HEK293 (cell line): Measurements from ENCODE around the gene PKP4.

ENCODE experiments used
- CTCF ChIA-PET: fragments of 350-600 bp; formaldehyde crosslinking; extraction: SDS; loops from one replicate; lab custom pipeline; 2021; ENCODE audit warnings: antibody characterized with exemption; lab: Yijun Ruan, JAX
- POLR2A ChIA-PET: fragments of 300-600 bp; formaldehyde crosslinking; extraction: SDS; loops from one replicate; lab custom pipeline; 2020; ENCODE audit warnings: antibody characterized with exemption, inconsistent platforms; lab: Yijun Ruan, JAX
- H3K27ac ChIP-seq: fragments of 200-500 bp; sonication (Bioruptor generic); 2 replicates; pipeline ENCODE4 v1.5.1; 2014; ENCODE audit warnings: low read depth, low read length, control low read depth, inconsistent platforms; ENCODE audit errors: extremely low read depth
- H3K36me3 ChIP-seq, 2 experiments: fragments of 200-500 bp in 1 of 2; sonication (Bioruptor generic) in 1 of 2; 1 replicate in 1 of 2; 2 replicates in 1 of 2; pipeline ENCODE4 v1.5.1; 2014 to 2017; ENCODE audit warnings: inconsistent platforms in 2 of 2, low read length in 2 of 2; ENCODE audit not compliant: control insufficient read depth in 2 of 2, insufficient read depth in 1 of 2
- H3K4me1 ChIP-seq: fragments of 200-500 bp; sonication (Bioruptor generic); 2 replicates; pipeline ENCODE4 v1.5.1; 2014; ENCODE audit warnings: mild to moderate bottlenecking, low read length, inconsistent platforms; ENCODE audit not compliant: control insufficient read depth, insufficient read depth
- H3K4me3 ChIP-seq: 2 replicates; pipeline ENCODE4 v1.5.1; 2011; ENCODE audit warnings: low read depth, mild to moderate bottlenecking, control low read depth, low read length, moderate library complexity
- H3K9me3 ChIP-seq: fragments of 200-500 bp; sonication (Bioruptor generic); 2 replicates; pipeline ENCODE4 v1.5.1; 2014; ENCODE audit warnings: low read depth, low read length, inconsistent platforms; ENCODE audit not compliant: control insufficient read depth, insufficient read depth
- SCRT2 ChIP-seq: fragments of 450-650 bp; formaldehyde crosslinking; IDR thresholded peaks from 2 replicates; pipeline ENCODE4 v1.5.1; 2016; ENCODE audit warnings: missing biosample characterization, missing genetic modification characterization
- ZIC2 ChIP-seq: fragments of 450-650 bp; formaldehyde crosslinking; IDR thresholded peaks from 2 replicates; pipeline ENCODE4 v1.5.1; 2016; ENCODE audit warnings: missing biosample characterization, missing genetic modification characterization
- ZNF174 ChIP-seq: fragments of 450-650 bp; formaldehyde crosslinking; IDR thresholded peaks from 2 replicates; pipeline ENCODE4 v1.5.0; 2017; ENCODE audit warnings: missing biosample characterization, mild to moderate bottlenecking, missing genetic modification characterization
- ZNF341 ChIP-seq: fragments of 450-650 bp; formaldehyde crosslinking; IDR thresholded peaks from 2 replicates; pipeline ENCODE4; 2016; ENCODE audit warnings: low read depth, missing biosample characterization, missing genetic modification characterization
- TF ChIP-seq, protein P1 (sequence below): fragments of 450-650 bp; formaldehyde crosslinking; IDR thresholded peaks from 2 replicates; pipeline ENCODE4 v1.5.1; 2016; ENCODE audit warnings: missing biosample characterization, missing genetic modification characterization, low read depth
- TF ChIP-seq, protein P2 (sequence below): fragments of 450-650 bp; formaldehyde crosslinking; IDR thresholded peaks from 2 replicates; pipeline ENCODE4 v1.5.1; 2016; ENCODE audit warnings: missing biosample characterization, missing genetic modification characterization
- TF ChIP-seq, protein P3 (sequence below): fragments of 450-650 bp; formaldehyde crosslinking; IDR thresholded peaks from 2 replicates; pipeline ENCODE4 v1.5.0; 2017; ENCODE audit warnings: missing biosample characterization, missing genetic modification characterization, borderline replicate concordance
- TF ChIP-seq, protein P4 (sequence below): fragments of 450-650 bp; formaldehyde crosslinking; IDR thresholded peaks from 2 replicates; pipeline ENCODE4 v1.5.1; 2016; ENCODE audit warnings: missing biosample characterization, missing genetic modification characterization
- TF ChIP-seq, protein P5 (sequence below): fragments of 450-650 bp; formaldehyde crosslinking; IDR thresholded peaks from 2 replicates; pipeline ENCODE4 v1.5.1; 2017; ENCODE audit warnings: missing biosample characterization, missing genetic modification characterization
- TF ChIP-seq, protein P6 (sequence below): fragments of 450-650 bp; formaldehyde crosslinking; IDR thresholded peaks from 2 replicates; pipeline ENCODE4 v1.5.1; 2017; ENCODE audit warnings: missing biosample characterization, missing genetic modification characterization

PKP4 gene

DNA sequence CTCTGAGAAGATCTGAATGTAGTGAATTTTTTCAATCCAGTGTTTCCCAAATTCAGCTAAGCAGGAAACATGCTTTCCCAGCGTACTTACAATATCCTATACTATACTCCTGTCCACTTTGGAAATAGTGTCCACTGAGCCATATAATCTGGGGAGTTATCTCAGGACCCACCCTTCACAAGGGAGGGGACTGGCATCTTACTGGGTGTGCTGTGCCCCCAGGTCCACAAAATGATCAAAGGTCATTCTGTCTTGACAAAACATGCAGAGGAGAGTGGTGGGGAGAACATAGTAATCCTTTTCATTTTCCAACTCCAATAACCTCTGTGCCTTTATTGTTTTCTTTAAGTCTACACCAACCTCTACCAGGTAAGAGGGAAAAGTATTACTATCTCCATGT is 258.6 kb downstream of the PKP4 start (continued):
- TF ChIP-seq, protein P1, sequence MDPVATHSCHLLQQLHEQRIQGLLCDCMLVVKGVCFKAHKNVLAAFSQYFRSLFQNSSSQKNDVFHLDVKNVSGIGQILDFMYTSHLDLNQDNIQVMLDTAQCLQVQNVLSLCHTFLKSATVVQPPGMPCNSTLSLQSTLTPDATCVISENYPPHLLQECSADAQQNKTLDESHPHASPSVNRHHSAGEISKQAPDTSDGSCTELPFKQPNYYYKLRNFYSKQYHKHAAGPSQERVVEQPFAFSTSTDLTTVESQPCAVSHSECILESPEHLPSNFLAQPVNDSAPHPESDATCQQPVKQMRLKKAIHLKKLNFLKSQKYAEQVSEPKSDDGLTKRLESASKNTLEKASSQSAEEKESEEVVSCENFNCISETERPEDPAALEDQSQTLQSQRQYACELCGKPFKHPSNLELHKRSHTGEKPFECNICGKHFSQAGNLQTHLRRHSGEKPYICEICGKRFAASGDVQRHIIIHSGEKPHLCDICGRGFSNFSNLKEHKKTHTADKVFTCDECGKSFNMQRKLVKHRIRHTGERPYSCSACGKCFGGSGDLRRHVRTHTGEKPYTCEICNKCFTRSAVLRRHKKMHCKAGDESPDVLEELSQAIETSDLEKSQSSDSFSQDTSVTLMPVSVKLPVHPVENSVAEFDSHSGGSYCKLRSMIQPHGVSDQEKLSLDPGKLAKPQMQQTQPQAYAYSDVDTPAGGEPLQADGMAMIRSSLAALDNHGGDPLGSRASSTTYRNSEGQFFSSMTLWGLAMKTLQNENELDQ (tag by site-specific recombination) = no peak
- TF ChIP-seq ZNF174 = no peak
- TF ChIP-seq, protein P2, sequence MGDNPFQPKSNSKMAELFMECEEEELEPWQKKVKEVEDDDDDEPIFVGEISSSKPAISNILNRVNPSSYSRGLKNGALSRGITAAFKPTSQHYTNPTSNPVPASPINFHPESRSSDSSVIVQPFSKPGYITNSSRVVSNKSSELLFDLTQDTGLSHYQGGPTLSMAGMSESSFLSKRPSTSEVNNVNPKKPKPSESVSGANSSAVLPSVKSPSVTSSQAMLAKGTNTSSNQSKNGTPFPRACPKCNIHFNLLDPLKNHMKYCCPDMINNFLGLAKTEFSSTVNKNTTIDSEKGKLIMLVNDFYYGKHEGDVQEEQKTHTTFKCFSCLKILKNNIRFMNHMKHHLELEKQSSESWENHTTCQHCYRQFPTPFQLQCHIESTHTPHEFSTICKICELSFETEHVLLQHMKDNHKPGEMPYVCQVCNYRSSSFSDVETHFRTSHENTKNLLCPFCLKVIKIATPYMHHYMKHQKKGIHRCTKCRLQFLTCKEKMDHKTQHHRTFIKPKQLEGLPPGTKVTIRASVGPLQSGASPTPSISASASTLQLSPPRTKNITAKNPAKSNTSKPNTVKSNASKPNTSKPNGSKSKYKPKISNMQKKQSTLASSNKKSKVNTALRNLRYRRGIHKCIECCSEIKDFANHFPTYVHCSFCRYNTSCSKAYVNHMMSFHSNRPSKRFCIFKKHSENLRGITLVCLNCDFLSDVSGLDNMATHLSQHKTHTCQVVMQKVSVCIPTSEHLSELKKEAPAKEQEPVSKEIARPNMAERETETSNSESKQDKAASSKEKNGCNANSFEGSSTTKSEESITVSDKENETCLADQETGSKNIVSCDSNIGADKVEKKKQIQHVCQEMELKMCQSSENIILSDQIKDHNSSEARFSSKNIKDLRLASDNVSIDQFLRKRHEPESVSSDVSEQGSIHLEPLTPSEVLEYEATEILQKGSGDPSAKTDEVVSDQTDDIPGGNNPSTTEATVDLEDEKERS = no peak

DNA sequence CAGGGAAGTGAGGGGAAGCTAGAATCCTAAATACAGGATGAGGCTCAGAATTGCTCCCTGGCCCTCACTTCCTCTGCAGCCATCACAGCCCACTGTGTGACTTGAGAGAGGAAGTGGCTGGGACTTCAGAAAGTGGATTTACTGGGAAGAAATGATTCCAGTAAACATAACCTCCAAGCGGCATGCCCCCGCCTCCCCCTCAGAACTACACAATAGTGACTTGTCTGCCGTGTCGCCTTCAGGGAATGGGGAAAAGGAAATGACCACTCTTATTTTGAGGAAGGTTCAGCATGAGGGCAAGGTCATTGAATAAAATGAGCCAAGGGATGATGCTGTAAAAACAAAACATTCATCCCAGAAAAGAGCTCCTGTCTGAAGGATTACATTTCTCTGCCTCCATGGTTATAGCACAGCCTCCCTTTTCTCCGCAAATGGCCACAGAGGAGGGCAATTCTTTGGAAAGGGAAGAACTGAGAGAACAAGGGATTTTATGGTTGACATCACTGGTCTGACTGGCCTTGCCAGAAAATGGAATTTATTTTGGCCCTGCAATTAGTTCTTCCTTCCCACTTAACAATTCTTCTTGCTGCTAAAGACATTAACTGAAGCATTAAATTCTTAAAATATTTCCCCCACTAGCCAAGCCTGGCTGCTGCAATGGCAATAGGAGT is 259.5 kb downstream of the PKP4 start:
- ChIA-PET CTCF (no interaction called here), POLR2A (no interaction called here)
- Histone ChIP-seq H3K9me3 (no peaks in the 10 kb centered on the region), H3K27ac (no peak overlapping the region), H3K4me1 (no peaks in the 10 kb centered on the region), H3K36me3 (no peaks in the 10 kb centered on the region), H3K4me3 (no peak overlapping the region)
- TF ChIP-seq, protein P3, sequence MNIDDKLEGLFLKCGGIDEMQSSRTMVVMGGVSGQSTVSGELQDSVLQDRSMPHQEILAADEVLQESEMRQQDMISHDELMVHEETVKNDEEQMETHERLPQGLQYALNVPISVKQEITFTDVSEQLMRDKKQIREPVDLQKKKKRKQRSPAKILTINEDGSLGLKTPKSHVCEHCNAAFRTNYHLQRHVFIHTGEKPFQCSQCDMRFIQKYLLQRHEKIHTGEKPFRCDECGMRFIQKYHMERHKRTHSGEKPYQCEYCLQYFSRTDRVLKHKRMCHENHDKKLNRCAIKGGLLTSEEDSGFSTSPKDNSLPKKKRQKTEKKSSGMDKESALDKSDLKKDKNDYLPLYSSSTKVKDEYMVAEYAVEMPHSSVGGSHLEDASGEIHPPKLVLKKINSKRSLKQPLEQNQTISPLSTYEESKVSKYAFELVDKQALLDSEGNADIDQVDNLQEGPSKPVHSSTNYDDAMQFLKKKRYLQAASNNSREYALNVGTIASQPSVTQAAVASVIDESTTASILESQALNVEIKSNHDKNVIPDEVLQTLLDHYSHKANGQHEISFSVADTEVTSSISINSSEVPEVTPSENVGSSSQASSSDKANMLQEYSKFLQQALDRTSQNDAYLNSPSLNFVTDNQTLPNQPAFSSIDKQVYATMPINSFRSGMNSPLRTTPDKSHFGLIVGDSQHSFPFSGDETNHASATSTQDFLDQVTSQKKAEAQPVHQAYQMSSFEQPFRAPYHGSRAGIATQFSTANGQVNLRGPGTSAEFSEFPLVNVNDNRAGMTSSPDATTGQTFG (tag by site-specific recombination) = no peak
- TF ChIP-seq ZIC2 (tag by site-specific recombination) = no peak
- TF ChIP-seq, protein P4, sequence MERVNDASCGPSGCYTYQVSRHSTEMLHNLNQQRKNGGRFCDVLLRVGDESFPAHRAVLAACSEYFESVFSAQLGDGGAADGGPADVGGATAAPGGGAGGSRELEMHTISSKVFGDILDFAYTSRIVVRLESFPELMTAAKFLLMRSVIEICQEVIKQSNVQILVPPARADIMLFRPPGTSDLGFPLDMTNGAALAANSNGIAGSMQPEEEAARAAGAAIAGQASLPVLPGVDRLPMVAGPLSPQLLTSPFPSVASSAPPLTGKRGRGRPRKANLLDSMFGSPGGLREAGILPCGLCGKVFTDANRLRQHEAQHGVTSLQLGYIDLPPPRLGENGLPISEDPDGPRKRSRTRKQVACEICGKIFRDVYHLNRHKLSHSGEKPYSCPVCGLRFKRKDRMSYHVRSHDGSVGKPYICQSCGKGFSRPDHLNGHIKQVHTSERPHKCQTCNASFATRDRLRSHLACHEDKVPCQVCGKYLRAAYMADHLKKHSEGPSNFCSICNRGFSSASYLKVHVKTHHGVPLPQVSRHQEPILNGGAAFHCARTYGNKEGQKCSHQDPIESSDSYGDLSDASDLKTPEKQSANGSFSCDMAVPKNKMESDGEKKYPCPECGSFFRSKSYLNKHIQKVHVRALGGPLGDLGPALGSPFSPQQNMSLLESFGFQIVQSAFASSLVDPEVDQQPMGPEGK (tag by site-specific recombination) = no peak
- no peak for TF ChIP-seq ZNF341
- TF ChIP-seq SCRT2 (tag by site-specific recombination) = no peak
- TF ChIP-seq, protein P5, sequence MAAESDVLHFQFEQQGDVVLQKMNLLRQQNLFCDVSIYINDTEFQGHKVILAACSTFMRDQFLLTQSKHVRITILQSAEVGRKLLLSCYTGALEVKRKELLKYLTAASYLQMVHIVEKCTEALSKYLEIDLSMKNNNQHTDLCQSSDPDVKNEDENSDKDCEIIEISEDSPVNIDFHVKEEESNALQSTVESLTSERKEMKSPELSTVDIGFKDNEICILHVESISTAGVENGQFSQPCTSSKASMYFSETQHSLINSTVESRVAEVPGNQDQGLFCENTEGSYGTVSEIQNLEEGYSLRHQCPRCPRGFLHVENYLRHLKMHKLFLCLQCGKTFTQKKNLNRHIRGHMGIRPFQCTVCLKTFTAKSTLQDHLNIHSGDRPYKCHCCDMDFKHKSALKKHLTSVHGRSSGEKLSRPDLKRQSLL (tag by site-specific recombination) = no peak
- TF ChIP-seq, protein P6, sequence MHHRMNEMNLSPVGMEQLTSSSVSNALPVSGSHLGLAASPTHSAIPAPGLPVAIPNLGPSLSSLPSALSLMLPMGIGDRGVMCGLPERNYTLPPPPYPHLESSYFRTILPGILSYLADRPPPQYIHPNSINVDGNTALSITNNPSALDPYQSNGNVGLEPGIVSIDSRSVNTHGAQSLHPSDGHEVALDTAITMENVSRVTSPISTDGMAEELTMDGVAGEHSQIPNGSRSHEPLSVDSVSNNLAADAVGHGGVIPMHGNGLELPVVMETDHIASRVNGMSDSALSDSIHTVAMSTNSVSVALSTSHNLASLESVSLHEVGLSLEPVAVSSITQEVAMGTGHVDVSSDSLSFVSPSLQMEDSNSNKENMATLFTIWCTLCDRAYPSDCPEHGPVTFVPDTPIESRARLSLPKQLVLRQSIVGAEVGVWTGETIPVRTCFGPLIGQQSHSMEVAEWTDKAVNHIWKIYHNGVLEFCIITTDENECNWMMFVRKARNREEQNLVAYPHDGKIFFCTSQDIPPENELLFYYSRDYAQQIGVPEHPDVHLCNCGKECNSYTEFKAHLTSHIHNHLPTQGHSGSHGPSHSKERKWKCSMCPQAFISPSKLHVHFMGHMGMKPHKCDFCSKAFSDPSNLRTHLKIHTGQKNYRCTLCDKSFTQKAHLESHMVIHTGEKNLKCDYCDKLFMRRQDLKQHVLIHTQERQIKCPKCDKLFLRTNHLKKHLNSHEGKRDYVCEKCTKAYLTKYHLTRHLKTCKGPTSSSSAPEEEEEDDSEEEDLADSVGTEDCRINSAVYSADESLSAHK (tag by site-specific recombination) = no peak
